HG03103 (cell line): ENCODE results near the gene KCNJ12.
"Not testable (repeated sequence)": the region's sequence is repeated elsewhere in the genome, so short reads cannot be mapped to it uniquely, and the experiment has no call there.

Source experiments
- ATAC-seq: cut with Tn5 transposase; IDR thresholded peaks from one replicate; pipeline ENCODE4 v1.9.1; 2021; ENCODE audit warnings: low read depth; ENCODE audit not compliant: unreplicated experiment

Gene KCNJ12

GRCh38 chr17:21436883-21437836 is 61.0 kb downstream of the KCNJ12 start:
- ATAC-seq: not testable (repeated sequence)

- not testable (repeated sequence) for ATAC-seq
Observed at GRCh38 chr17:21438316-21439014, 62.3 kb downstream of the KCNJ12 start.

GRCh38 chr17:21439015-21439336 is 62.8 kb downstream of the KCNJ12 start:
- ATAC-seq: not testable (repeated sequence)

- ATAC-seq: no peak
Observed at GRCh38 chr17:21445091-21445650, 69.0 kb downstream of the KCNJ12 start.

- not testable (repeated sequence) for ATAC-seq
Observed at GRCh38 chr17:21447552-21447951, 71.4 kb downstream of the KCNJ12 start.

- ATAC-seq: not testable (repeated sequence)
Observed at GRCh38 chr17:21449891-21450290, 73.7 kb downstream of the KCNJ12 start.

- ATAC-seq: no peak
Observed at GRCh38 chr17:21451975-21452374, 75.8 kb downstream of the KCNJ12 start.

GRCh38 chr17:21452377-21453143 is 76.4 kb downstream of the KCNJ12 start:
- ATAC-seq: no peak

GRCh38 chr17:21453144-21453898 is 77.2 kb downstream of the KCNJ12 start:
- ATAC-seq: no peak

GRCh38 chr17:21454006-21454405 is 77.8 kb downstream of the KCNJ12 start:
- ATAC-seq: not testable (repeated sequence)

- no peak for ATAC-seq
Observed at GRCh38 chr17:21454441-21454840, 78.3 kb downstream of the KCNJ12 start.

- ATAC-seq: no peak
Observed at GRCh38 chr17:21455761-21456160, 79.6 kb downstream of the KCNJ12 start.

- not testable (repeated sequence) for ATAC-seq
Observed at GRCh38 chr17:21456449-21456848, 80.3 kb downstream of the KCNJ12 start.

GRCh38 chr17:21457051-21458026 is 81.2 kb downstream of the KCNJ12 start:
- peak; percentile 73 for ATAC-seq

GRCh38 chr17:21458054-21458453 is 81.9 kb downstream of the KCNJ12 start:
- ATAC-seq: no peak

- ATAC-seq: no peak
Observed at GRCh38 chr17:21459536-21459935, 83.4 kb downstream of the KCNJ12 start.

GRCh38 chr17:21460358-21460757 is 84.2 kb downstream of the KCNJ12 start:
- ATAC-seq: no peak

GRCh38 chr17:21462237-21462636 is 86.1 kb downstream of the KCNJ12 start:
- ATAC-seq: no peak

GRCh38 chr17:21463204-21463661 is 87.1 kb downstream of the KCNJ12 start:
- ATAC-seq: no peak
